Subcutaneous adipose tissue (tissue), 4 donors: Measurements from ENCODE around the gene DIP2C. TPM values are rescaled to one million over a fixed set of nuclear protein-coding genes. Genes with fewer than 3 reads are reported as not detected.

Experiments
- total RNA-seq, 4 donors: library from RNA; depleted of rRNA; stranded (reverse); fragments of >200 nt; gene quantifications; one replicate each; pipeline ENCODE4 v1.1.0, GENCODE V29; 2016
- TF ChIP-seq, protein P1 (sequence below): fragments of 450-650 bp; IDR thresholded peaks from one replicate; pipeline ENCODE4 v1.5.1; 2016; ENCODE audit warnings: low read depth, mild to moderate bottlenecking, control low read depth, antibody characterized with exemption, moderate library complexity

DIP2C gene
- total RNA-seq, 4 donors from 2014 or later = 32.1 to 64.0 (median 40.5) TPM

DNA sequence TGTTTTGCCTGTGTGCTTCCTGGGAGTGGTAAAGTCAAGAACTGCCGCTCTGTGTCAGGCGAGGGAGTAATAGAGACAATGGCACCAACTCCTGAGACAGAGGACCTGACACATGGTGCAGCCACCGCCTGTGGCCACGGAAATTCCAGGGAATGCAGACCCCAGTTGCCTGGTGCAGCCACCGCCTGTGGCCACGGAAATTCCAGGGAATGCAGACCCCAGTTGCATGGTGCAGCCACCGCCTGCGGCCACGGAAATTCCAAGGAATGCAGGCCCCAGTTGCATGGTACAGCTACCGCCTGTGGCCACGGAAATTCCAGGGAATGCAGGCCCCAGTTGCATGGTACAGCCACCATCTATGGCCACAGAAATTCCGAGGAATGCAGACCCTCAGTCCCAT is 8.7 kb downstream of the DIP2C start:
- TF ChIP-seq, protein P1, sequence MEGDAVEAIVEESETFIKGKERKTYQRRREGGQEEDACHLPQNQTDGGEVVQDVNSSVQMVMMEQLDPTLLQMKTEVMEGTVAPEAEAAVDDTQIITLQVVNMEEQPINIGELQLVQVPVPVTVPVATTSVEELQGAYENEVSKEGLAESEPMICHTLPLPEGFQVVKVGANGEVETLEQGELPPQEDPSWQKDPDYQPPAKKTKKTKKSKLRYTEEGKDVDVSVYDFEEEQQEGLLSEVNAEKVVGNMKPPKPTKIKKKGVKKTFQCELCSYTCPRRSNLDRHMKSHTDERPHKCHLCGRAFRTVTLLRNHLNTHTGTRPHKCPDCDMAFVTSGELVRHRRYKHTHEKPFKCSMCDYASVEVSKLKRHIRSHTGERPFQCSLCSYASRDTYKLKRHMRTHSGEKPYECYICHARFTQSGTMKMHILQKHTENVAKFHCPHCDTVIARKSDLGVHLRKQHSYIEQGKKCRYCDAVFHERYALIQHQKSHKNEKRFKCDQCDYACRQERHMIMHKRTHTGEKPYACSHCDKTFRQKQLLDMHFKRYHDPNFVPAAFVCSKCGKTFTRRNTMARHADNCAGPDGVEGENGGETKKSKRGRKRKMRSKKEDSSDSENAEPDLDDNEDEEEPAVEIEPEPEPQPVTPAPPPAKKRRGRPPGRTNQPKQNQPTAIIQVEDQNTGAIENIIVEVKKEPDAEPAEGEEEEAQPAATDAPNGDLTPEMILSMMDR = no peak

GRCh38 chr10:680146-680545 is 9.3 kb downstream of the DIP2C start:
- TF ChIP-seq, protein P1 = no peak

DNA sequence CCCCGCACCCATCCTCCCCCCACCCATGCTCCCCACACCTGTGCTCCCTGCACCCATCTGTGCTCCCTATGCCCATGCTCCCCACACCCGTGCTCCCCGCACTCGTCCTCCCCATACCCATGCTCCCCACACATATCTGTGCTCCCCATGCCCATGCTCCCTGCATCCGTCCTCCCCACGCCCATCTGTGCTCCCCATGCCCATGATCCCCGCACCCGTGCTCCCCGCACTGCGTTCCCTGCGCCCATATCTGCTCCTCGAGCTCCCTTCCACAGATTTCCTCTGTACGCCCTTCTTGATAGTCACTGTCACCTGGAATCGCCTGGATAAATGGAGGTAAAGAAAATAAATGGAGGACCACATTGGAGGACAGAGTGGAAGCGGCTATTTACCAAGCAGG is 9.9 kb downstream of the DIP2C start:
- TF ChIP-seq, protein P1 = no peak

DNA sequence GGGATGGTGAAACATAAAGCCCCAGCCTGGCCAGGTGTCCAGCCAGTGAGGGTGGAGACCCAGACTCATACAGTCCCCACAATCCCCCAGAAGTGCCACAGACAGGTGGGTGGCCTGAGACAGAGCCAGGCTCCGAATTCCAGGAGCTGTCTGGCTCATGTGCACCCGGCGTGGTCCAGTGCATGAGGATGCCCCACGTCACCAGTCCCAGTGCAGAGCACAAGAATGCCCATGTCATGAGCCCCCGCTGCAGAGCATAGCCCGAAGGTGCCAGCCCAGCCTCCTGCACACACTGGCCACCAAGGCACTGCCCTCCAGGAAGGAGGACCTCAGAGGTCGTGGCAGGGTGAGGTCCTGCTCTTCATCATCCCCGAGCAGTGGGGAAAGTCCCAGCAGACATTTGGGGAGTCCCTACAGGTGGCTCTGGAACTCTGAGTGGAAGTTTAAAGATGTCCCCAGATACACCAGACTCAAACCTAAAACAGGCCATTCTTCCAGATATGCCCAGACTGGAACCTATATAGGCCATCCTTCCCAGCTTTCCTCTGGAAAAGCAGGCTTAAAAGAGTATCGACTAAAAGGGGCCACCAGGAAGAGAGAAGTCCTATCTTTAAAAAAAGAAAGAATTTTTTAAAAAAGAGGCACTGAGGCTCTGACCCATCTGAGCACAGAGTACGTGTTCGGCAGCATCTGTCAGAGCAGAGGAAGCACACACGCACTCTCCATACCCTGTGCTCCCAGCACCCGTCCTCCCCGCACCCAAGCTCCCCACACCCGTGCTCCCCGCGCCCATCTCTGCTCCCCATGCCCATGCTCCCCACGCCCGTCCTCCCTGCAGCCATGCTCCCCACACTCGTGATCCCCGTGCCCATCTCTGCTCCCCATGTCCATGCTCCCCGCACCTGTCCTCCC is 11.5 kb downstream of the DIP2C start:
- TF ChIP-seq, protein P1 = no peak

GRCh38 chr10:677038-677437 is 12.4 kb downstream of the DIP2C start:
- TF ChIP-seq, protein P1 = no peak

DNA sequence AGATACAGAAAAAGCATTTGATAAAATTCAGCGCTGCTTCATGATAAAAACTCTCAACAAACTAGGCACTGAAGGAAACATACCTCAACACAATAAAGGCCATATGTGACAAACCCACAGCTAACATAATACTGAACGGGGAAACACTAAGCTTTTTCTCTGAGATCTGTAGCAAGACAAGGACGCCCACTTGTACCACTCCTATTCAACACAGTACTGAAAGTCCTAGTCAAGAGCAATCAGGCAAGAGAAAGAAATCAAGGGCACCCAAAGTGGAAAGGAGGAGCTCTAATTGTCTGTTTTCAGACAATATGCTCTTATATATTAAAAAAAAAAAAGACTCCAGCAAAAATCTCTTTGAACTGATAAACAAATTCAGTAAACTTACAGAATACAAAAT is 13.3 kb downstream of the DIP2C start:
- TF ChIP-seq, protein P1 = no peak

DNA sequence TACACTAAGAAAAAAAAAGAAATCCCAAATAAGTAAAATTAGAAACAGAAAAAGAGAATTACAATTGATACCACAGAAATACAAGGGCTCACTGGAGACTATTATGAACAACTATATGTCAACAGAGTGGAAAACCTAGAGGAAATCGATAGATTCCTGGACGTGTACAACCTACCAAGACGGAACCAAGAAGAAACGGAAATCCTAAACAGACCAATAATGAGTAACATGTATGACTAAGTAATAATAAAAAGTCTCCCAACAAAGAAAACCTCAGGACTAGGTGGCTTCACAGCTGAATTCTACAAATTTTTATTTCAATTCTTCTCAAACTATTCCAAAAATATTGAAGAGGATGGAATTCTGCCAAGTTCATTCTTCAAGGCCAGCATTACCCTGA is 13.9 kb downstream of the DIP2C start:
- TF ChIP-seq, protein P1 = no peak
